GM10847 (cell line): ENCODE measurements around the gene CEP164.

ENCODE experiments used
- POLR2A ChIP-seq: IDR thresholded peaks from 2 replicates; pipeline ENCODE4 v1.6.1; 2011; ENCODE audit not compliant: insufficient read length; ENCODE audit errors: extremely low read depth

CEP164 gene

GRCh38 chr11:117419482-117420142, 92.0 kb downstream of the CEP164 start:
- no peak for TF ChIP-seq POLR2A

GRCh38 chr11:117420143-117420485, 92.5 kb downstream of the CEP164 start:
- no peak for TF ChIP-seq POLR2A

- TF ChIP-seq POLR2A, result no peak
Measured at GRCh38 chr11:117420598-117420997, 92.9 kb downstream of the CEP164 start.

- TF ChIP-seq POLR2A, result no peak
Measured at GRCh38 chr11:117421041-117421440, 93.4 kb downstream of the CEP164 start.

DNA sequence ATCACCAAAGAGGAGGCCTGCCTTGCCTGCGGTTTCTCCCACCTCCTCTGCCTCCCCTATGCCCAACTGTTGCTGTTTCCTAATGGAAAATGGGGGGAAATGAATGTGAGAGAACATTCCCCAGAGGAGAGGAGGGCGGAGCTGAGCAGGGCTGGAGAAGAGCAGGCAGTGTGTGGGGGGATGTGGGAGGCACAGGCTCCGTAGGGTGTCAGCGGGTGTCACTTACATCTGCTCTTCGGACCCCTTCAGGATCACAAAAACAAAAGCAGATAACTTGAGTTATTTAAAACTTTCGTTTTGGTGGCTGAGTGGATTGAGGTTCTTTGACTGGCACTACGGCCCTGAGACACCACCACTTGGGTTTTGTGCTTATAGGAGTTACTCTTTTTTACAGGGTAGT, 93.8 kb downstream of the CEP164 start:
- TF ChIP-seq POLR2A, result no peak

DNA sequence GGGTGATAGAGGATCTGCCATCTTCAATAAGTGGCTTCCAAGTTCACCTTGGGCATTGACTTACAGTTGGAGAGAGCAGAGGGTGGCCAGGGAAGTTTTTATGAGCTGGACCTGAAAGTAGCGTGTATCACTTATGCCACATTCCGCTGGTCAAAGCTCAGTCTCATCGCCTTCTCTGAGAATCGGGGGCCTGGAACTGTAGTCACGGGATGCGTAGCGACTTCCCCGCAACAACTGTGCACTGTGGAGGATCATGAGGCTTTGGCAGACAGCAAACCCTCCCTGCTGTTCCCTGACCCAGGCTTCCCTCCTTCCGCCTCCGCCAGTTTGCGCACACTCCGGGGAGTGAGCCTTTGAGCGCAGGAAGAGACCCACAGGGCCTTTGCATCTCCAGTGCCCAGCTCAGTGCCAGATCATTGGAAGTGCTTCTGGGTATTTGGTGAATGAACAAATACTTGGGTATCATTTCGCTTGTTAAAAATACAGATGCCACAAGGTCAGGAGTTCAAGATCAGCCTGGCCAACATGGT, 95.5 kb downstream of the CEP164 start:
- no peak for TF ChIP-seq POLR2A

- no peak for TF ChIP-seq POLR2A
Measured at GRCh38 chr11:117424781-117425180, 97.1 kb downstream of the CEP164 start.

- no peak for TF ChIP-seq POLR2A
Measured at GRCh38 chr11:117425679-117426296, 98.1 kb downstream of the CEP164 start.

DNA sequence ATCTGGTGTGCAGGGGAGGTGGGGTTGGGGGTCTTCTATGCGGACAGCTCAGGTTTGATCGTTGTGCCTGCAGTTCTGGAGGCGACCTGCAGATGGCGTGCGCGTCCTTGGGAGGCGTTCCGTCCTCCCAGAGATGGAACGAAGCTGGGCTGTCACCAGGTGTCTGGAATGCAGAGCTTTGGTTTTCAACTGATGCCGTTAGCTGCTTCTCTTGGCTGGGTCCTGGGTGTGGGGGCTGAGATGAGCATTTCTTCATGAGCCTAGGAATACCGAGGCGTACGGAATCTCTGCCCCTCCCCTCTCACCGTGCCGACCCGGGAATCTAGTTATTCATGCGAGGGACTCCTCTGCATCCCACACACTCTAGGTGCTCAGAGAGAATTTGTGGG, 98.6 kb downstream of the CEP164 start:
- TF ChIP-seq POLR2A, result no peak

- TF ChIP-seq POLR2A, result no peak
Measured at GRCh38 chr11:117426941-117427340, 99.3 kb downstream of the CEP164 start.

DNA sequence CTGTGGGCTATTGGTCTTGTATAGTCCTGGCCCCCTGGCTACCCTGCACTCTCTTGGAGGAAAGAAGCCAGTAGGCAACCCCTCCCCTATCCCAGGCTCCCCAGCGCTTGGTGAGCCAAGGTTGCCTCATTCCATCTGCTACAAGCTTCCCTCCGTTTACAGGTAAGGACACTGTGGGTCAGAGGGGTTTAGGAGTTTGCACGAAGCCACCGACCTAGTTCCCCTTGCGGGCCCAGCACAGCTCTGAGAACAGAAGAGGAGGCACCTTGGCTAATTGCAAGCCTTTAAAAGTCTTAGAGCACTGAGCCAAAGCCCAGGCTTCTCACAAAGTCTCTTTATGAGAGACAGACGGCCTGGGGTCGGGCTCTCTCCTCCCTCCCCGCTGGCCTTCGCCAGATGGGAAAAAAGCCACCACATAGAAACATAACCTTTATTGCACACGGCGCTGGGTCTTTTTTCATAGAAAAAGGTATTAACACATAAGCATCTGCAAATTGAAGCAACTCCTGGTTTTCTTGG, 99.8 kb downstream of the CEP164 start:
- no peak for TF ChIP-seq POLR2A

DNA sequence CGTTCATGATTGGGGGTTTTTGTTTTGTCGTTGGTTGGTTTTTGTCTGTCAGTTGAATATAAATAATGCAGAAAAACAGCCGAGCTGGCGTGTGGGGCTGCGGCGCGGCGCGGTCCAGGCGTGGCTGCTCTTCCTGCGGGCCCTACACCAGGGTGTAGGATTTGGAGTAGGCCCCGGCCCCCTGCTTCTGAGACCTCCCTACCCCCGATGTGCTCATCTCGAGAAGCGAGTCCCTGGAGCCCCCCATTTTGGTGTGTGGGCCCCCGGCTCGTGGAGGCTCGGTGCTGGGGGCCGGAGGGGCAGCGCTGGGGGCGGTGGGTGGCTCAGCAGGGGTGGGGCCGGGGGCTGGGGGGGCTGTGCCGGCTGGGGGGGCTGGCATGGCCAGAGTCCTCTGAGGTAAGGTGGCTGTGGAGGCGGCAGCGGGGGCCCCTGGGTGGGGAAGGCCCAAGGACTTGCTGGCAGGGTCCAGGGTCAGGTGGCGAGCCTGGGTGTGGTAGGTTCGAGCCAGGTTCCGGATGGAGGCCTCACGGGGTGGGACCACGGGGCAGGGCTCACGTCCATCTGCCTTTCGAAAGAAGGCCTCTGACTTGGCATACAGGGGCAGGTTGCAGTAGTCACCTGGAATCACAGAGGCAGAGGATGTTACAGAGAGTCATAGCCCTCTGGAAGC, 100.7 kb downstream of the CEP164 start:
- no peak for TF ChIP-seq POLR2A

DNA sequence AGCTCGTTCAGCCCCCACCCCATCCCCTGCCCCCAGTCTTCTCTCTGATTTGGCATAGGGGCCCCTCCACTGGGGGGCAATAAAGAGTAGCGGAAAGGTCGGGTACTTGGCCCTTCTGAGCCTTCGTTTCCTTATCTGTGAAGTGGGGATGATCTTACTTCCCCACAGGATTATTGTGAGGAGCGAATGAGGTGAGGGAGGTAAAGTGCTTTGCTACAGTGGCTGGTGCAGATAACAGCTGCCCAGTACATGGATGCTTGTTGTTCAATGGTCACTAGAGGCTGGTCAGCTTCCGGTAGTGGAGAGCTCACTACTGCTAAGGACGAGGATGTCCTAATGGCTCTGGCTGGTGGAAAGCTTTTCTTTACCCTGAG, 101.2 kb downstream of the CEP164 start:
- no peak for TF ChIP-seq POLR2A

- TF ChIP-seq POLR2A, result no peak
Measured at GRCh38 chr11:117430293-117430955, 102.8 kb downstream of the CEP164 start.

DNA sequence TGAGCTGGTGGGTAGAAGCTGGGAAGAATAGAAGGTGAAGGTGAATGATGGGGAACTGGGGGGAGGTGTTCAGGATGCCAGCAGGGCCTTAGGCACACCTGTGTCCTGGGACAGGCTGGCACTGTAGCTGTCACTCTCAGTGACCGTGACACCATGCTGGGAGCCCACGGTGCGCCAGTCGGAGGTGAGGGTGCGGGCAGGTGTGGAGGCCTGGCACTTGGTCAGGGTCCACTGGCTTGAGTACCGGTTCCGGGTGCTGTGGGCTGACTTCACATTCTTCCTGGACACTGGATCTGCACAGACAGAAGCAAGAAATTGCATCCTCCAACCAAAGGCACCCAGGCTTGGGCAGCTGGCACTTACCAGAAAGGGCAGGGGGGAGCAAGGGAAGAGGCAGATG, 103.8 kb downstream of the CEP164 start:
- TF ChIP-seq POLR2A, result no peak

DNA sequence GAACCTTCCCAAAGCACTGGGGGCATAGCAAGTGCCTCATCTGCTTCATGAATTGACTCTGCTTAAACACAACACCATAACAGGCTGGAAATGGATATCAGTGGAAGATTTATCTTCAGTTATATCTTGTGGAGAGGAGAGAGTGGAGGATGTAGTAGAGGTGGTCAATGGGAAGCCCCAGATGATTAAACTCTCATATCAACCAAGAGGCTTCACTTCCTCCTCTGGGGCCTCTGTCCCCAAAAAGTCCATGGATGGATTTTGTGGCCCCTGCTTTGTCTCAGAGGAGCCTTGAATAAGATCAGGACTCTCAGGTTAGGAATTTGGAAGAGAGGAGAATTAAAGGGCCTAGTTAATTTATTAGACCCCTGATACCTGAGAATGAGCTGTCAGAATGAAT, 106.1 kb downstream of the CEP164 start:
- no peak for TF ChIP-seq POLR2A
